HFFc6 (cell line): ENCODE measurements around the gene HSD17B8. TPM values are rescaled to one million over a fixed set of nuclear protein-coding genes. Genes with fewer than 3 reads are reported as not detected.

Experiments used
- DNase-seq: peaks from one replicate; pipeline ENCODE4 v3.0.0-alpha.2; 2018
- H3K27ac Mint-ChIP-seq: 2 replicates; pipeline ENCODE4 v1.8.0; 2020; ENCODE audit warnings: mild to moderate bottlenecking, mixed read lengths
- H3K27me3 Mint-ChIP-seq: 2 replicates; pipeline ENCODE4 v1.8.0; 2021; ENCODE audit warnings: mild to moderate bottlenecking, moderate library complexity, mixed read lengths; ENCODE audit not compliant: insufficient read depth
- H3K36me3 Mint-ChIP-seq: 2 replicates; pipeline ENCODE4 v1.8.0; 2021; ENCODE audit warnings: low read depth, mixed read lengths
- H3K4me1 Mint-ChIP-seq: 2 replicates; pipeline ENCODE4 v1.8.0; 2020; ENCODE audit warnings: low read depth, mixed read lengths
- H3K4me3 Mint-ChIP-seq: 2 replicates; pipeline ENCODE4 v1.8.0; 2020; ENCODE audit warnings: mild to moderate bottlenecking, moderate library complexity, mixed read lengths
- H3K9me3 Mint-ChIP-seq: 2 replicates; pipeline ENCODE4 v1.8.0; 2020; ENCODE audit warnings: mild to moderate bottlenecking, mixed read lengths
- total RNA-seq, 6 experiments: library from RNA; stranded (reverse); fragmentation: NEBNext Ultra II Directional; extraction: Animal tissue kit (Norgen Biotek cat#: 25700); gene quantifications; 2 replicates in 1 of 6; 3 replicates in 5 of 6; pipeline ENCODE4 v1.2.3, GENCODE V29; 2021
- TF ChIP-seq, protein P1 (sequence below): fragments of 200-600 bp; sonication (generic); IDR thresholded peaks from 2 replicates; pipeline ENCODE4 v1.5.0; 2021; ENCODE audit warnings: antibody characterized with exemption, mild to moderate bottlenecking

HSD17B8 gene
- total RNA-seq, 6 experiments from 2014 or later: 0.39 to 1.2 (median 0.73) TPM

DNA sequence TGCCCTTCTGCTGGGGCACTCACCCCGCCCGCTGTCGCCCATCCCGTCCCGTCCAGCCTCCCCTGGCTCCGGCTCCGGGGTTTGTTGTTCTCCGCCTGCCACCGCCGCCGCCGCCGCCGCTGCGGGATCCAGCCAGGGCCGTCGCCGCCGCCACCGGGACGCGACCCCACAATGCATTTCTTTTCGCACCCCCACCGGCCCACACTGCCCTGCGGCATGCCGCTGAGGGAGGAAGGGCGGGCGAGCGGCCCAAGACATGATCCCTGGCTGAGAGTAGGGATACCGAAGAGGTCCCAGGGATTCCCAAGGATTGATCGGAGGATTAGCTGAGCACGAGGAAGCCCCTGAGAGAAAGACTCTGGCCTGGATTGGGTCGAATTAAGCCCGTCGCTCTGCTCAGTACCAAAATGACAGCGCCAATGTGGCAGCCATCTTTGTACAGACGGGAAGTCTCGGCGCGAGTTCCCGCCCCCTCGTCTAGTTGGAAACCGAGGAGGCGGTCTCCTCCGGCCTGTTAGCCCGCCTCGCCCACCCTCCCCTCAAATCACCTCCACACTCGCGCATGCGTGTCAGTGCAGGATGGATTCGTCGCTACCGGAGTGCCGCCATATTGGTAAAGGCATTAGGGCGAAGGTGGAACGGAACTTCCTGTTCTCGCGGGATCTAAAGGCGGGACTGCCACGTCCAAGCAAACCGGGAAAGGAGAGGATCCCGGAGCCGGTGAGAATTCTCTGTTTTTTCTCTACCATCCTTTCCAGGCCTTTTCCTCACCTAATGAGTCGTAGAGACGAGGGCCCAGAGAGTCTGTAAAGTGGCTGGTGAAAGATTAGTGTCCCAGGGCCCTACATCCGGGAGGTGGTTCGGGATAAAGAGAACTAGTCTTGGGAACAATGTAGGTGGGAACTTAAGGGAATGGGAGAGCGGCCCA, 4.0 kb upstream of the HSD17B8 start, which contains the start of the genes RXRB and SLC39A7:
Gene RXRB (minus strand): TSS at position 447 of the 928 bp plus-strand sequence. CDS start 189 bp downstream, at position 258.
Gene SLC39A7 (plus strand): TSS at position 649 of the 928 bp plus-strand sequence. CDS start 379 bp downstream, outside the sequence.
- Mint-ChIP-seq H3K27me3 (no peaks in the 10 kb centered on the region; the same call in 1 of the 2 replicates), H3K27ac (peak within 1 kb of the TSS; percentile 100), H3K4me1 (peaks cover 63% of the 10 kb centered on the region), H3K36me3 (peaks cover 62% of the 10 kb centered on the region), H3K4me3 (peak within 1 kb of the TSS; percentile 100), H3K9me3 (no peaks in the 10 kb centered on the region)
- peak; percentile 99 for DNase-seq
- TF ChIP-seq, protein P1, sequence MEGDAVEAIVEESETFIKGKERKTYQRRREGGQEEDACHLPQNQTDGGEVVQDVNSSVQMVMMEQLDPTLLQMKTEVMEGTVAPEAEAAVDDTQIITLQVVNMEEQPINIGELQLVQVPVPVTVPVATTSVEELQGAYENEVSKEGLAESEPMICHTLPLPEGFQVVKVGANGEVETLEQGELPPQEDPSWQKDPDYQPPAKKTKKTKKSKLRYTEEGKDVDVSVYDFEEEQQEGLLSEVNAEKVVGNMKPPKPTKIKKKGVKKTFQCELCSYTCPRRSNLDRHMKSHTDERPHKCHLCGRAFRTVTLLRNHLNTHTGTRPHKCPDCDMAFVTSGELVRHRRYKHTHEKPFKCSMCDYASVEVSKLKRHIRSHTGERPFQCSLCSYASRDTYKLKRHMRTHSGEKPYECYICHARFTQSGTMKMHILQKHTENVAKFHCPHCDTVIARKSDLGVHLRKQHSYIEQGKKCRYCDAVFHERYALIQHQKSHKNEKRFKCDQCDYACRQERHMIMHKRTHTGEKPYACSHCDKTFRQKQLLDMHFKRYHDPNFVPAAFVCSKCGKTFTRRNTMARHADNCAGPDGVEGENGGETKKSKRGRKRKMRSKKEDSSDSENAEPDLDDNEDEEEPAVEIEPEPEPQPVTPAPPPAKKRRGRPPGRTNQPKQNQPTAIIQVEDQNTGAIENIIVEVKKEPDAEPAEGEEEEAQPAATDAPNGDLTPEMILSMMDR: no peak

DNA sequence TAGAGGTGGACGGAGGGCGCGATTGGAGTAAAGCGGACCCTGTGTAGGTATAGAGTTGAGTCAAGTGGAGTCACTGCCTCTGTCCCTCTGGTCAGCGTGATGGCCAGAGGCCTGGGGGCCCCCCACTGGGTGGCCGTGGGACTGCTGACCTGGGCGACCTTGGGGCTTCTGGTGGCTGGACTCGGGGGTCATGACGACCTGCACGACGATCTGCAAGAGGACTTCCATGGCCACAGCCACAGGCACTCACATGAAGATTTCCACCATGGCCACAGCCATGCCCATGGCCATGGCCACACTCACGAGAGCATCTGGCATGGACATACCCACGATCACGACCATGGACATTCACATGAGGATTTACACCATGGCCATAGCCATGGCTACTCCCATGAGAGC, 3.3 kb upstream of the HSD17B8 start:
- H3K9me3 Mint-ChIP-seq: no peaks in the 10 kb centered on the region
- H3K27ac Mint-ChIP-seq: peak overlapping the region; percentile 100
- H3K36me3 Mint-ChIP-seq: peaks cover 55% of the 10 kb centered on the region
- no peaks in the 10 kb centered on the region; the same call in 1 of the 2 replicates for H3K27me3 Mint-ChIP-seq
- H3K4me1 Mint-ChIP-seq: peaks cover 70% of the 10 kb centered on the region
- TF ChIP-seq, protein P1: peak; percentile 36
- DNase-seq: no peak
- H3K4me3 Mint-ChIP-seq: peak overlapping the region; percentile 100

DNA sequence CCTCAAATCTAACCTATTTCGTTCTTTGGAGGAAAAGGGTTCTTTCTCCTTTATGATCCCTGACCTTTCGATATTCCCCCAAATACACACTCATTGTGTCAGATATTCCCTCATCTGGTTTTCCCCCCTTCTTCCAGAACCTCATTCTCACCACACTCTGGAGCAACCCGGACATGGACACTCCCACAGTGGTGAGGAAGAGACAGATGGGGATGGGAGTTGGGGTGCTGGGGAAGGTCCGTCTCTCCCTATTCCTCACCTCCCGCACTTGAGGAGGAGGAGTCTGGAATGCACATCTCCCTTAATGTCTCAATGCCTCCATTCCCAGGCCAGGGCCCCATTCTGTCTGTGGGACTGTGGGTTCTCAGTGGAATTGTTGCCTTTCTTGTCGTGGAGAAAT, 2.5 kb upstream of the HSD17B8 start:
- Mint-ChIP-seq H3K27ac (peak overlapping the region; percentile 100), H3K9me3 (no peaks in the 10 kb centered on the region), H3K4me3 (peak overlapping the region; percentile 100), H3K4me1 (peaks cover 76% of the 10 kb centered on the region), H3K27me3 (no peaks in the 10 kb centered on the region; the same call in 1 of the 2 replicates), H3K36me3 (peaks cover 54% of the 10 kb centered on the region)
- no peak for DNase-seq
- TF ChIP-seq, protein P1: no peak

DNA sequence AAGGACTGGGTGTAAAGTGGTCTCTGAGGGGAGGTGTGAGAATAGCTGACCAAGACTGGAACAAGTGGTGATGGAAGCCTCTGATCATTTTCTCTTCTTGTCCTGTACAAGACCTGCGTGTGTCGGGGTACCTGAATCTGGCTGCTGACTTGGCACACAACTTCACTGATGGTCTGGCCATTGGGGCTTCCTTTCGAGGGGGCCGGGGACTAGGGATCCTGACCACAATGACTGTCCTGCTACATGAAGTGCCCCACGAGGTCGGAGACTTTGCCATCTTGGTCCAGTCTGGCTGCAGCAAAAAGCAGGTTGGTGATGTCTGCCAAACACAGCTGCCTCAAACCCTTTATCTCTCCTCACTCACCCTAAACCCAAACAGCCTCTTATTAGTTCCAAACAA, 1.7 kb upstream of the HSD17B8 start:
- Mint-ChIP-seq H3K27me3 (peaks cover 3% of the 10 kb centered on the region), H3K27ac (peak overlapping the region; percentile 100), H3K36me3 (peaks cover 48% of the 10 kb centered on the region), H3K9me3 (no peaks in the 10 kb centered on the region), H3K4me1 (peaks cover 69% of the 10 kb centered on the region), H3K4me3 (peak overlapping the region; percentile 100)
- no peak for DNase-seq
- TF ChIP-seq, protein P1: no peak

DNA sequence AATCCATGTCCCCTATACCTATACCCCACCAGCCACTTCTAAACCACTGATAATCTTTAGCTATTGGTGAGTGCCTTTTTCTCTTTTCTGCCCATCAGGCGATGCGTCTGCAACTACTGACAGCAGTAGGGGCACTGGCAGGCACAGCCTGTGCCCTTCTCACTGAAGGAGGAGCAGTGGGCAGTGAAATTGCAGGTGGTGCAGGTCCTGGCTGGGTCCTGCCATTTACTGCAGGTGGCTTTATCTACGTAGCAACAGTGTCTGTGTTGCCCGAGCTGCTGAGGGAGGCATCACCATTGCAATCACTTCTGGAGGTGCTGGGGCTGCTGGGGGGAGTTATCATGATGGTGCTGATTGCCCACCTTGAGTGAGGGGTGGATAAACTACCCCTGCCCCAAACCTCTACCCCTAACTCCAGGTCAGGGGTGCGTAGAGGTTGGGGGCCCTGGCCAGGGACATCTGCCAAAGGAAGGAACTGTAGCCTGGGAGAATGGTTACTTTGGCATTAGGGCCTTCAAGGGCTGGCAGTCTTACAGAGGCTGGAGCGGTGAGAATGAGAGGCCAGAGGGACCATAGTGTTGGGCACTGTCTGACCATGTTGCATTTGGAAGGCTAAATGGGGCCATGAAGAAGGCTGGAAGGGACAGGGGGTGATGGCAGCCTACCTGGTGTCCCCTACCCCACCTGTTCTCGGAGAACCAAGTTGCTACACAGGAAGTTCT, 851 bp upstream of the HSD17B8 start:
- peaks cover 62% of the 10 kb centered on the region for H3K4me1 Mint-ChIP-seq
- DNase-seq: no peak
- H3K27ac Mint-ChIP-seq: peak overlapping the region; percentile 100
- peak overlapping the region; percentile 100 for H3K4me3 Mint-ChIP-seq
- TF ChIP-seq, protein P1: no peak
- H3K36me3 Mint-ChIP-seq: peaks cover 48% of the 10 kb centered on the region
- H3K27me3 Mint-ChIP-seq: peaks cover 5% of the 10 kb centered on the region
- no peaks in the 10 kb centered on the region for H3K9me3 Mint-ChIP-seq
